Spleen (tissue), 11 donors: ENCODE results near the gene IFT52. TPM values are rescaled to one million over a fixed set of nuclear protein-coding genes. Genes with fewer than 3 reads are reported as not detected.
"Not testable (repeated sequence)": the region's sequence is repeated elsewhere in the genome, so short reads cannot be mapped to it uniquely, and the experiment has no call there.

ENCODE experiments used
- DNase-seq: peaks from one replicate; pipeline ENCODE4 v3.0.0-alpha.2; 2020
- H3K27ac ChIP-seq, 8 donors: fragments of 200-600 bp; sonication (generic) in 7 of 8; 1 replicate in 4 of 8; 2 replicates in 4 of 8; pipeline versions ENCODE4 v1.5.0 to v1.8.0; 2016 to 2021; ENCODE audit warnings: inconsistent platforms in 4 of 8, mild to moderate bottlenecking in 4 of 8, moderate library complexity in 1 of 8
- H3K27me3 ChIP-seq, 7 donors: fragments of 200-600 bp; sonication (generic) in 6 of 7; replicated peaks in 1 of 7; 1 replicate in 4 of 7; 2 replicates in 3 of 7; pipeline versions ENCODE4 v1.5.0 to v1.8.0; 2016 to 2021; ENCODE audit warnings: inconsistent platforms in 3 of 7, mild to moderate bottlenecking in 1 of 7
- H3K36me3 ChIP-seq, 6 donors: fragments of 200-600 bp; sonication (generic) in 5 of 6; 1 replicate in 4 of 6; 2 replicates in 2 of 6; pipeline versions ENCODE4 v1.5.0 to v1.8.0; 2016 to 2021; ENCODE audit warnings: inconsistent platforms in 2 of 6
- H3K4me1 ChIP-seq, 6 donors: fragments of 200-600 bp; sonication (generic) in 5 of 6; 1 replicate in 3 of 6; 2 replicates in 3 of 6; pipeline versions ENCODE4 v1.5.0 to v1.8.0; 2016 to 2021; ENCODE audit warnings: inconsistent platforms in 3 of 6
- H3K4me3 ChIP-seq, 8 donors: fragments of 200-600 bp; sonication (generic) in 7 of 8; 1 replicate in 4 of 8; 2 replicates in 4 of 8; pipeline versions ENCODE4 v1.5.0 to v1.8.0; 2016 to 2021; ENCODE audit warnings: inconsistent platforms in 4 of 8, mild to moderate bottlenecking in 4 of 8, moderate library complexity in 2 of 8
- H3K9me3 ChIP-seq, 8 donors: fragments of 200-600 bp; sonication (generic) in 7 of 8; 1 replicate in 4 of 8; 2 replicates in 4 of 8; pipeline versions ENCODE4 v1.5.0 to v1.8.0; 2016 to 2021; ENCODE audit warnings: inconsistent platforms in 4 of 8
- POLR2A ChIP-seq, 3 donors: fragments of 450-650 bp; IDR thresholded peaks; one replicate each; pipeline ENCODE4 v1.5.1; 2017; ENCODE audit warnings: antibody characterized with exemption in 3 of 3, mild to moderate bottlenecking in 1 of 3
- POLR2AphosphoS5 ChIP-seq, 3 donors: sonication (generic); formaldehyde crosslinking; IDR thresholded peaks; one replicate each; pipeline ENCODE4 v1.5.1; 2017; ENCODE audit warnings: antibody characterized with exemption in 3 of 3
- WGBS, 5 donors: extraction: QIAGEN DNeasy Blood & Tissue Kit in 3 of 5; methylation state at CpG; one replicate each; pipeline versions ENCODE4 v1.1.5 to v1.1.7; 2013 to 2018; 5-methylcytosine and 5-hydroxymethylcytosine counted together
- intact Hi-C: fragments of 100-400 bp; cut with DNase I; formaldehyde crosslinking; loops from one replicate; pipeline ENCODE4 v1.15.0; 2023; ENCODE audit warnings: low total_unique reads
- polyA plus RNA-seq, 3 donors: library from polyadenylated mRNA; stranded (reverse); fragments of 200-250 nt; gene quantifications; one replicate each; pipeline ENCODE4 v1.2.1, GENCODE V29; 2013
- total RNA-seq, 7 donors: library from RNA; depleted of rRNA in 3 of 7; stranded (reverse); fragments of >200 nt in 3 of 7; fragmentation: NEBNext Ultra II Directional in 4 of 7; extraction: Animal tissue kit (Norgen Biotek cat#: 25700) in 4 of 7; gene quantifications; one replicate each; pipeline versions ENCODE4 v1.1.0 to v1.2.1, GENCODE V29; 2016 to 2021
- TF ChIP-seq, protein P1 (sequence below), 11 experiments: fragments of 200-600 bp in 7 of 11; fragments of 450-650 bp in 4 of 11; sonication (generic) in 4 of 11; IDR thresholded peaks in 8 of 11; conservative IDR thresholded peaks in 3 of 11; 1 replicate in 7 of 11; 2 replicates in 4 of 11; pipeline versions ENCODE4 v1.4.0 to v1.8.0; 2016 to 2021; ENCODE audit warnings: antibody characterized with exemption in 11 of 11, inconsistent platforms in 4 of 11, mild to moderate bottlenecking in 1 of 11
- donor health status: healthy with polysubstance abuse.
- donor health status: DM: no; HTN: no; CAD: no; lungs with moderate emphysema.
- donor health status: DM: no; HTN: no; CAD: no.
- donor health status: Bipolar disorder and iron deficiency.
- donor health status: healthy.
- donor health status: DM: no; HTN: no; CAD: no.
- donor health status: DM: yes; HTN: yes; CAD: no.

Gene IFT52
- total and polyA plus RNA-seq, 10 donors = 14.4 to 26.4 (median 18.6) TPM

DNA sequence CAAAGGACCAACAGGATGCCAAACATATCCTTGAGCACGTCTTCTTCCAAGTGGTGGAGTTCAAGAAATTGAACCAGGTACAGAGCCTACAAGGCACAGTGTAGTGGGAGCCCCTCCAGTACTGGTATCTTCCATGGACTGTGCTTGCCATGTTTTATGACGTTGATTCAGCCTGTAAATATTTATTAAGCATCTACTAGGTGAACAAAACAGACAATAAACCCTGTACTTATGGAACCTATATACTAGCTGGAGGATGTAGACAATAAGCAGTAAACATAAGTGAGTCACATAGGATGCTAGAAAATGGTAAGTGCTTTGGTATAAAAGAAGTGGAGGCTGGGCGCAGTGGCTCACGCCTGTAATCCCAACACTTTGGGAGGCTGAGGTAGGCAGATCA, 51.8 kb downstream of the IFT52 start:
- intact Hi-C loops = no loop called here
- WGBS, 5 donors = 93 to 97% (median 95%) methylated on average over 4 of the region's 4 CpGs

DNA sequence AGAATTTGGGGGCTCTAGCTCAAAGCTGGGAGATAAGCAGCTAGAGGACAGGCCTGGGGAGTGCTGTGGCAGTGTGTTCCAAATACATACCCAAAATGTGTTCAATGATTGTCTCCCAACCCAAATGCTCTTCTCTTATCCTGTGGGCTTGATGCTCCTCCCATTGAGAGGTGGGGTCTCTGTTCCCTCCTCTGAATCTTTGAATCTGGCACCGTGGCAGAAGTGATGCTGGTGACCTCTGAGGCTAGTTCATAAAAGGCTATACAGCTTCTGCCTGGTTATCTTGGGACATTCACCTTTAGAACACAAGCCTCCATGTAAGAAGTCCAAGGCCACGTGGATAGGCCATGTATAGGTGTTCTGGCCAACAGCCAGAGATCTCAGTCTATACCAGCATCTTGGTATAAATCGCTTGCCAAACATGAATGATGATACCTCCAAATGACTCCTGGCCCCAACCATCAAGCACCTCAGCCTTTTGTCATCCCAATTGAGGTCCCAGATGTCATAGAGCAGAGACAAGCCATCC, 60.3 kb downstream of the IFT52 start:
- 71 to 83% (median 81%) methylated on average over 3 of the region's 3 CpGs for WGBS, 5 donors
- Histone ChIP-seq H3K4me3 (no peak overlapping the region), H3K27ac (no peak overlapping the region), H3K9me3 (no peaks in the 10 kb centered on the region), H3K27me3 (no peaks in the 10 kb centered on the region), H3K4me1 (no peaks in the 10 kb centered on the region), H3K36me3 (peaks cover 0 to 27% (median 17%) of the 10 kb centered on the region in 6 donors)
- TF ChIP-seq POLR2A (IDR thresholded peaks at IDR 0.05) = no peak
- TF ChIP-seq POLR2AphosphoS5 (IDR thresholded peaks at IDR 0.05) = no peak
- TF ChIP-seq, protein P1, sequence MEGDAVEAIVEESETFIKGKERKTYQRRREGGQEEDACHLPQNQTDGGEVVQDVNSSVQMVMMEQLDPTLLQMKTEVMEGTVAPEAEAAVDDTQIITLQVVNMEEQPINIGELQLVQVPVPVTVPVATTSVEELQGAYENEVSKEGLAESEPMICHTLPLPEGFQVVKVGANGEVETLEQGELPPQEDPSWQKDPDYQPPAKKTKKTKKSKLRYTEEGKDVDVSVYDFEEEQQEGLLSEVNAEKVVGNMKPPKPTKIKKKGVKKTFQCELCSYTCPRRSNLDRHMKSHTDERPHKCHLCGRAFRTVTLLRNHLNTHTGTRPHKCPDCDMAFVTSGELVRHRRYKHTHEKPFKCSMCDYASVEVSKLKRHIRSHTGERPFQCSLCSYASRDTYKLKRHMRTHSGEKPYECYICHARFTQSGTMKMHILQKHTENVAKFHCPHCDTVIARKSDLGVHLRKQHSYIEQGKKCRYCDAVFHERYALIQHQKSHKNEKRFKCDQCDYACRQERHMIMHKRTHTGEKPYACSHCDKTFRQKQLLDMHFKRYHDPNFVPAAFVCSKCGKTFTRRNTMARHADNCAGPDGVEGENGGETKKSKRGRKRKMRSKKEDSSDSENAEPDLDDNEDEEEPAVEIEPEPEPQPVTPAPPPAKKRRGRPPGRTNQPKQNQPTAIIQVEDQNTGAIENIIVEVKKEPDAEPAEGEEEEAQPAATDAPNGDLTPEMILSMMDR (IDR thresholded peaks at IDR 0.05 in 8 of 11, conservative IDR thresholded peaks at IDR 0.05 in 3 of 11) = no peak
- DNase-seq = peak; percentile 6
- intact Hi-C loops = no loop called here

More for the DNA sequence above, 51.8 kb downstream of the IFT52 start:
- Histone ChIP-seq H3K27me3 (no peaks in the 10 kb centered on the region), H3K9me3 (no peaks in the 10 kb centered on the region), H3K4me3 (no peak overlapping the region), H3K36me3 (peaks cover 0 to 82% (median 63%) of the 10 kb centered on the region in 6 donors), H3K27ac (no peak overlapping the region), H3K4me1 (no peaks in the 10 kb centered on the region)
- no peak for DNase-seq
- TF ChIP-seq POLR2A (IDR thresholded peaks at IDR 0.05) = no peak

DNA sequence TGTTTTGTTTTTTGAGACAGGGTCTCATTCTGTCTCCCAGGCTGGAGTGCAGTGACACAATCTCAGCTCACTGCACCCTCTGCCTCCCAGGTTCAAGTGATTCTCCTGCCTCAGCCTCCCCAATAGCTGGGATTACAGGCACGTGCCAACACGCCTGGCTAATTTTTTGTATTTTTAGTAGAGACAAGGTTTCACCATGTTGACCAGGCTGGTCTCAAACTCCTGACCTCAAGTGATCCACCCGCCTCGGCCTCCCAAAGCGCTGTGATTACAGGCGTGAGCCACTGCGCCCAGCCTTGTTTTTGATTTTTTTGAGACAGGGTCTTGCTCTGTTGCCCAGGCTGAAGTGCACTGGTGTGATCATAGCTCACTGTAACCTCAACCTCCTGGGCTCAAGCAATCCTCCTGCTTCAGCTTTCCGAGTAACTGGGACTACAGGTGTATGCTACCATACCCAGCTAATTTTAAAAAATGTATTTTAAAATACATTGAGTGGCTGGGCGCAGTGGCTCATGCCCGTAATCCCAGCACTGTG, 61.0 kb downstream of the IFT52 start:
- WGBS, 5 donors = 94 to 97% (median 94%) methylated on average over 10 of the region's 10 CpGs
- H3K4me3 ChIP-seq, H3K27me3 ChIP-seq, H3K9me3 ChIP-seq, H3K27ac ChIP-seq, H3K4me1 ChIP-seq, intact Hi-C loops: not testable (repeated sequence)
- DNase-seq = peak; percentile 21
- H3K36me3 ChIP-seq = peaks cover 0 to 21% (median 10%) of the 10 kb centered on the region in 6 donors

DNA sequence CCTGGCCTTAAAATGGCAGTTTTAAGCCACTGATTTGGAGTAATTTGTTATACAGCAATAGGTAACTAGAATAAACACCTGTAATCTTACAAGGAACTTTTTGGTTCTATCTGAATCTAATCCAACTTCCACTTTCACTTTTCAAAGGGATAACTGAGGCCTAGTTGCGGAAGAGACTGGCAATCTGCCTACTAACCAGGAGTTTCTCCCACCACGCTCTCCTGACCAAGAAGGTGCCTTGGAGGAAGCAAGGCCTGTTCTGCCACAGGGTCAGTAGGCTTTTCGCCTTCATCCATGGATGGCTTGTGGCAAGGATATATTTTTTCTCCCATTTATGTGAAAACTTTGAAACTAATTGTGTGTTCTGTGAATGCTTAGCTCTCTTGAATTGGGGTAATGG, 63.2 kb downstream of the IFT52 start:
- intact Hi-C loops = no loop called here
- TF ChIP-seq POLR2A (IDR thresholded peaks at IDR 0.05) (no peak), POLR2AphosphoS5 (IDR thresholded peaks at IDR 0.05) (no peak)
- TF ChIP-seq, protein P1 (IDR thresholded peaks at IDR 0.05 in 8 of 11, conservative IDR thresholded peaks at IDR 0.05 in 3 of 11) = no peak
- no peak overlapping the region for H3K27ac ChIP-seq
- H3K4me3 ChIP-seq = no peak overlapping the region
- no peaks in the 10 kb centered on the region for H3K36me3 ChIP-seq
- H3K4me1 ChIP-seq = peaks cover 0 to 22% (median 11%) of the 10 kb centered on the region in 6 donors
- H3K9me3 ChIP-seq = no peaks in the 10 kb centered on the region
- H3K27me3 ChIP-seq = no peaks in the 10 kb centered on the region
- 88 to 98% (median 95%) methylated on average over 3 of the region's 3 CpGs for WGBS, 5 donors
- no peak for DNase-seq

DNA sequence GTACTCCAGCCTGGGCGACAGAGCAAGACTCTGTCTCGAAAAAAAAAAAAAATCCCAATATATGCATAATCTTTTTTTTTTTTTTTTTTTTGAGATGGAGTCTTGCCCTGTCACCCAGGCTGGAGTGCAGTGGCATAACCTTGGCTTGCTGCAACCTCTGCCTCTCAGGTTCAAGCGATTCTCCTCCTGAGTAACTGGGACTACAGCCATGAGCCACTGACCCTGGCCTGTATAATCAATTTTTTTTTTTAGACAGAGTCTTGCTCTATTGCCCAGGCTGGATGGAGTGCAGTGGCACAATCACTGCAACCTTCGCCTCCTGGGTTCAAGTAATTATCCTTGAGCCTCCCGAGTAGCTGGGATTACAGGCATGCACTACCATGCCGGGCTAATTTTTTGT, 64.4 kb downstream of the IFT52 start:
- H3K4me3 ChIP-seq, DNase-seq, H3K27ac ChIP-seq, H3K36me3 ChIP-seq, H3K9me3 ChIP-seq, intact Hi-C loops, H3K27me3 ChIP-seq: not testable (repeated sequence)
- peaks cover 0 to 22% (median 11%) of the 10 kb centered on the region in 6 donors for H3K4me1 ChIP-seq
- 90 to 95% (median 95%) methylated on average over 5 to 6 of the region's 6 CpGs for WGBS, 5 donors
